ENCODE measurements around the gene NUDT9.
"Not testable (repeated sequence)": the region's sequence is repeated elsewhere in the genome, so short reads cannot be mapped to it uniquely, and the experiment has no call there.

The NUDT9 gene

GRCh38 chr4:87445964-87446363 lies 23.6 kb downstream of the NUDT9 start:
- no peak overlapping the region for H3K27ac ChIP-seq
- TF ChIP-seq ZFX (IDR thresholded peaks at IDR 0.05) (no peak), CTCF (conservative IDR thresholded peaks at IDR 0.05) (no peak)

GRCh38 chr4:87446375-87446774 lies 24.0 kb downstream of the NUDT9 start:
- not testable (repeated sequence) for H3K27ac ChIP-seq

GRCh38 chr4:87451537-87451936 lies 29.2 kb downstream of the NUDT9 start:
- no peak overlapping the region for H3K27ac ChIP-seq
- no peak for TF ChIP-seq ZFX (IDR thresholded peaks at IDR 0.05)
- no peak; the same call in 1 of the 2 replicates for TF ChIP-seq CTCF (conservative IDR thresholded peaks at IDR 0.05)

- TF ChIP-seq ZFX (IDR thresholded peaks at IDR 0.05) (no peak), CTCF (conservative IDR thresholded peaks at IDR 0.05) (no peak)
- no peak overlapping the region for H3K27ac ChIP-seq
These were observed 36.5 kb downstream of the NUDT9 start for GRCh38 chr4:87458913-87459312.

- H3K27ac ChIP-seq = no peak overlapping the region
- no peak for TF ChIP-seq CTCF (conservative IDR thresholded peaks at IDR 0.05)
- no peak for TF ChIP-seq ZFX (IDR thresholded peaks at IDR 0.05)
These were observed 38.9 kb downstream of the NUDT9 start for GRCh38 chr4:87461281-87461700.

- TF ChIP-seq CTCF (conservative IDR thresholded peaks at IDR 0.05) (no peak), ZFX (IDR thresholded peaks at IDR 0.05) (no peak)
These were observed 39.7 kb downstream of the NUDT9 start for GRCh38 chr4:87462102-87462501.

GRCh38 chr4:87465739-87466366 lies 43.5 kb downstream of the NUDT9 start:
- TF ChIP-seq ZFX (IDR thresholded peaks at IDR 0.05) (no peak), CTCF (conservative IDR thresholded peaks at IDR 0.05) (peak; percentile 75)

More at GRCh38 chr4:87462102-87462501, 39.7 kb downstream of the NUDT9 start:
- no peak overlapping the region for H3K27ac ChIP-seq

GRCh38 chr4:87469390-87469789 lies 47.0 kb downstream of the NUDT9 start:
- TF ChIP-seq ZFX (IDR thresholded peaks at IDR 0.05) (no peak), CTCF (conservative IDR thresholded peaks at IDR 0.05) (no peak)
- H3K27ac ChIP-seq = no peak overlapping the region

More at GRCh38 chr4:87465739-87466366, 43.5 kb downstream of the NUDT9 start:
- H3K27ac ChIP-seq = no peak overlapping the region

Data from C4-2B (cell line).